ENCODE results near the gene FUOM. TPM values are rescaled to one million over a fixed set of nuclear protein-coding genes. Genes with fewer than 3 reads are reported as not detected.

Gene FUOM
- total and polyA plus RNA-seq, 2 of the 4 experiments (the other 2 are of a cell fraction), result 26.3 to 52.8 TPM

- Histone ChIP-seq H3K4me1 (ENCODE audit: control insufficient read depth, insufficient read depth, low read length) (peaks cover 4% of the 10 kb centered on the region; the same call in 1 of the 2 replicates), H3K56ac (ENCODE audit: extremely low read depth, insufficient read depth, low read length) (no peak overlapping the region), H3K27me3 (ENCODE audit: control insufficient read depth, insufficient read depth, low read length) (no peaks in the 10 kb centered on the region), H4K8ac (ENCODE audit: low read depth in 2 of 2, low read length in 2 of 2) (no peak overlapping the region), H2AFZ (replicated peaks; ENCODE audit: low read length, poor library complexity) (no peak overlapping the region), H3K4ac (ENCODE audit: low read depth, low read length) (no peak overlapping the region), H2BK15ac (ENCODE audit: low read depth, low read length) (no peak overlapping the region), H2BK120ac (ENCODE audit: low read depth, low read length) (no peak overlapping the region), H3K9me1 (ENCODE audit: insufficient read depth, low read length) (peaks cover 6% of the 10 kb centered on the region; the same call in 1 of the 2 replicates), H3K27ac (ENCODE audit: insufficient read depth, low read length) (no peak overlapping the region), H3K18ac (ENCODE audit: low read depth, low read length) (no peak overlapping the region), H2BK5ac (ENCODE audit: low read depth, low read length, poor library complexity, severe bottlenecking) (no peak overlapping the region), H3K4me2 (ENCODE audit: low read depth, low read length) (no peak overlapping the region), H2AK9ac (replicated peaks; ENCODE audit: low read depth, low read length, poor library complexity) (no peak overlapping the region), H3K9me3 (ENCODE audit: control insufficient read depth, insufficient read depth, low read length) (no peaks in the 10 kb centered on the region), H3K36me3 (ENCODE audit: control insufficient read depth, insufficient read depth, low read length) (peaks cover 51% of the 10 kb centered on the region), H4K20me1 (ENCODE audit: insufficient read depth, low read length) (peaks cover 8% of the 10 kb centered on the region; the same call in 1 of the 2 replicates), H3K23ac (ENCODE audit: low read depth, low read length) (no peak overlapping the region), H3K4me3 (ENCODE audit: insufficient read depth, low read depth, low read length) (no peak overlapping the region), H2BK20ac (ENCODE audit: low read depth, low read length) (no peak overlapping the region), H2AK5ac (ENCODE audit: low read depth, low read length) (no peak overlapping the region), H4K5ac (ENCODE audit: low read depth, low read length) (no peak overlapping the region), H3K14ac (replicated peaks; ENCODE audit: low read depth, low read length) (no peak overlapping the region), H4K91ac (ENCODE audit: insufficient read depth, low read depth, low read length) (no peak overlapping the region), H3K9ac (ENCODE audit: low read depth, low read length) (no peak overlapping the region), H3K79me1 (ENCODE audit: low read depth in 1 of 2, low read length in 2 of 2) (peaks cover 26 to 52% of the 10 kb centered on the region in 2 experiments)
- intact Hi-C loops (cut with micrococcal nuclease) (no loop called here), in situ Hi-C loops (cut with MboI; ENCODE audit: low sequenced_read_pairs) (no loop called here), dilution Hi-C loops (cut with HindIII; ENCODE audit: low sequenced_read_pairs, unreplicated experiment) (no loop called here)
- BruUV-seq (replicated peaks), result no TSS peak
- 96% methylated on average over 9 of the region's 12 CpGs; no CpG with 5 or more reads in 1 of the 2 experiments for WGBS, 2 experiments (ENCODE audit: extremely low coverage in 2 of 2, insufficient read length in 1 of 2)
- POLR2A ChIA-PET (ENCODE audit: unreplicated experiment), result no interaction called here
- TF ChIP-seq FOS (IDR thresholded peaks at IDR 0.05; ENCODE audit: low read depth, low read length), result no peak
- no peak for TF ChIP-seq MAFK (IDR thresholded peaks at IDR 0.05; ENCODE audit: low read depth, low read length)
- DNase-seq, result no peak
- CTCF ChIA-PET, result no interaction called here
- ATAC-seq (ENCODE audit: low read depth), result no peak
These were observed 43.7 kb upstream of the FUOM start for GRCh38 chr10:133401500-133401899.
